IPS-NIHi7 (cell line): ENCODE data around the gene ZNF462.

Experiments
- DNase-seq: peaks from one replicate; pipeline ENCODE4 v3.0.0; 2012; ENCODE audit warnings: mixed read lengths; ENCODE audit errors: extremely low spot score

ZNF462 gene

GRCh38 chr9:107060062-107060461, 197.1 kb downstream of the ZNF462 start:
- DNase-seq: no peak
